ENCODE measurements around the gene SVOPL. TPM values are rescaled to one million over a fixed set of nuclear protein-coding genes. Genes with fewer than 3 reads are reported as not detected.

SVOPL gene
- total RNA-seq, 1 donor from 2014 or later, result 0.74 TPM

GRCh38 chr7:138627361-138627760 is 73.8 kb downstream of the SVOPL start:
- Histone ChIP-seq H3K4me3 (no peak overlapping the region), H3K4me1 (no peaks in the 10 kb centered on the region), H3K27me3 (ENCODE audit: low read depth) (no peaks in the 10 kb centered on the region), H3K9me3 (no peaks in the 10 kb centered on the region), H3K36me3 (no peaks in the 10 kb centered on the region), H3K27ac (no peak overlapping the region)
- ATAC-seq (no peak), DNase-seq (no peak)
- TF ChIP-seq CTCF (IDR thresholded peaks at IDR 0.05), result no peak
- intact Hi-C loops (cut with DNase I), result no loop called here

- Histone ChIP-seq H3K36me3 (no peaks in the 10 kb centered on the region), H3K4me1 (no peaks in the 10 kb centered on the region), H3K4me3 (no peak overlapping the region), H3K9me3 (no peaks in the 10 kb centered on the region), H3K27me3 (ENCODE audit: low read depth) (no peaks in the 10 kb centered on the region), H3K27ac (no peak overlapping the region)
- no peak for TF ChIP-seq CTCF (IDR thresholded peaks at IDR 0.05)
- intact Hi-C loops (cut with DNase I), result no loop called here
- ATAC-seq, result no peak
- DNase-seq, result no peak
Observed at GRCh38 chr7:138626846-138627245, 74.3 kb downstream of the SVOPL start.

GRCh38 chr7:138625849-138626230 is 75.3 kb downstream of the SVOPL start:
- Histone ChIP-seq H3K36me3 (no peaks in the 10 kb centered on the region), H3K4me1 (no peaks in the 10 kb centered on the region), H3K27me3 (ENCODE audit: low read depth) (no peaks in the 10 kb centered on the region), H3K9me3 (no peaks in the 10 kb centered on the region), H3K4me3 (no peak overlapping the region), H3K27ac (no peak overlapping the region)
- DNase-seq, result no peak
- peak in 1 of 2 donors; percentile 49 for ATAC-seq
- intact Hi-C loops (cut with DNase I), result no loop called here
- no peak for TF ChIP-seq CTCF (IDR thresholded peaks at IDR 0.05)

- Histone ChIP-seq H3K4me1 (no peaks in the 10 kb centered on the region), H3K36me3 (no peaks in the 10 kb centered on the region), H3K27me3 (ENCODE audit: low read depth) (no peaks in the 10 kb centered on the region), H3K9me3 (no peaks in the 10 kb centered on the region), H3K4me3 (no peak overlapping the region), H3K27ac (no peak overlapping the region)
- DNase-seq (no peak), ATAC-seq (peak in 1 of 2 donors; percentile 79)
- intact Hi-C loops (cut with DNase I), result no loop called here
- TF ChIP-seq CTCF (IDR thresholded peaks at IDR 0.05), result no peak
Observed at GRCh38 chr7:138625084-138625848, 75.9 kb downstream of the SVOPL start.

- ATAC-seq (no peak), DNase-seq (no peak)
- Histone ChIP-seq H3K27ac (no peak overlapping the region), H3K27me3 (ENCODE audit: low read depth) (no peaks in the 10 kb centered on the region), H3K4me3 (no peak overlapping the region), H3K9me3 (no peaks in the 10 kb centered on the region), H3K4me1 (no peaks in the 10 kb centered on the region), H3K36me3 (no peaks in the 10 kb centered on the region)
- no peak for TF ChIP-seq CTCF (IDR thresholded peaks at IDR 0.05)
- intact Hi-C loops (cut with DNase I), result no loop called here
Observed at GRCh38 chr7:138622841-138623240, 78.3 kb downstream of the SVOPL start.
